CD4-positive, alpha-beta memory T cell (primary cell): ENCODE results near the gene TRPC4AP. TPM values are rescaled to one million over a fixed set of nuclear protein-coding genes. Genes with fewer than 3 reads are reported as not detected.

Experiments used
- CTCF ChIA-PET: fragments of 350-600 bp; sonication (Branson Sonifier 250); formaldehyde crosslinking; loops from one replicate; lab custom pipeline; 2021; ENCODE audit warnings: inconsistent platforms; ENCODE audit not compliant: partially characterized antibody; lab: Charles Lee
- POLR2A ChIA-PET: fragments of 350-600 bp; sonication (Branson Sonifier 250); formaldehyde crosslinking; loops from one replicate; lab custom pipeline; 2021; ENCODE audit not compliant: partially characterized antibody; lab: Charles Lee
- DNase-seq, 5 donors: peaks; one replicate each; pipeline versions ENCODE4 v3.0.0 to v3.0.0-alpha.2; 2020 to 2022; ENCODE audit warnings: mixed read lengths in 1 of 5
- H3K27ac ChIP-seq: one replicate; pipeline ENCODE4 v1.7.0; 2013; ENCODE audit warnings: low read depth, low read length
- H3K27me3 ChIP-seq: 2 replicates; pipeline ENCODE4 v1.7.0; 2013; ENCODE audit warnings: mild to moderate bottlenecking, low read length, moderate library complexity; ENCODE audit not compliant: insufficient read depth
- H3K36me3 ChIP-seq: 2 replicates; pipeline ENCODE4 v1.7.0; 2013; ENCODE audit warnings: mild to moderate bottlenecking, low read length, moderate library complexity; ENCODE audit not compliant: insufficient read depth
- H3K4me1 ChIP-seq: 2 replicates; pipeline ENCODE4 v1.7.0; 2013; ENCODE audit warnings: mild to moderate bottlenecking, low read length, moderate library complexity; ENCODE audit not compliant: insufficient read depth
- H3K4me3 ChIP-seq, 2 donors: one replicate each; pipeline ENCODE4 v1.7.0; 2013; ENCODE audit warnings: low read length in 2 of 2, mild to moderate bottlenecking in 1 of 2
- H3K9me3 ChIP-seq, 2 donors: one replicate each; pipeline ENCODE4 v1.7.0; 2013; ENCODE audit warnings: low read length in 2 of 2, control low read depth in 1 of 2; ENCODE audit not compliant: control insufficient read depth in 1 of 2
- H3K27ac Mint-ChIP-seq, 7 donors: one replicate each; pipeline ENCODE4 v1.8.0; 2020 to 2021; ENCODE audit warnings: mixed read lengths in 7 of 7, mild to moderate bottlenecking in 6 of 7, inconsistent platforms in 3 of 7, moderate library complexity in 3 of 7
- H3K27me3 Mint-ChIP-seq, 2 donors: one replicate each; pipeline ENCODE4 v1.8.0; 2020 to 2021; ENCODE audit warnings: mixed read lengths in 2 of 2
- H3K36me3 Mint-ChIP-seq, 2 donors: one replicate each; pipeline ENCODE4 v1.8.0; 2020 to 2021; ENCODE audit warnings: mixed read lengths in 2 of 2, inconsistent platforms in 1 of 2, mild to moderate bottlenecking in 1 of 2
- H3K4me1 Mint-ChIP-seq, 4 donors: one replicate each; pipeline ENCODE4 v1.8.0; 2020 to 2021; ENCODE audit warnings: mixed read lengths in 4 of 4, mild to moderate bottlenecking in 1 of 4
- H3K4me3 Mint-ChIP-seq, 8 donors: one replicate each; pipeline ENCODE4 v1.8.0; 2020 to 2021; ENCODE audit warnings: mixed read lengths in 8 of 8, mild to moderate bottlenecking in 7 of 8, moderate library complexity in 6 of 8, inconsistent platforms in 3 of 8
- H3K9me3 Mint-ChIP-seq, 8 donors: one replicate each; pipeline ENCODE4 v1.8.0; 2020 to 2021; ENCODE audit warnings: mixed read lengths in 8 of 8, mild to moderate bottlenecking in 5 of 8, inconsistent platforms in 3 of 8, moderate library complexity in 1 of 8
- intact Hi-C: fragments of 100-400 bp; cut with micrococcal nuclease; formaldehyde crosslinking; loops from one replicate; pipeline ENCODE4 v1.15.1; 2023
- polyA plus RNA-seq, 2 donors: library from polyadenylated mRNA; unstranded; fragments of 300-500 nt; fragmentation: Illumina TruSeq; gene quantifications; one replicate each; pipeline ENCODE4 v1.2.3, GENCODE V29; 2021
- total RNA-seq, 2 experiments: library from RNA; stranded (reverse); gene quantifications; one replicate each; pipeline ENCODE4 v1.2.3, GENCODE V29; 2021

The TRPC4AP gene
- total and polyA plus RNA-seq, 4 experiments from 2014 or later: 61.2 to 81.6 (median 63.8) TPM

GRCh38 chr20:35001596-35002362 is 90.8 kb downstream of the TRPC4AP start:
- H3K36me3 Mint-ChIP-seq: peaks cover 35 to 78% of the 10 kb centered on the region in 2 donors
- DNase-seq: no peak

GRCh38 chr20:35000922-35001595 is 91.5 kb downstream of the TRPC4AP start:
- Histone ChIP-seq H3K27me3 (no peaks in the 10 kb centered on the region), H3K9me3 (no peaks in the 10 kb centered on the region), H3K4me3 (no peak overlapping the region), H3K36me3 (peaks cover 47% of the 10 kb centered on the region), H3K4me1 (no peaks in the 10 kb centered on the region), H3K27ac (no peak overlapping the region)
- ChIA-PET CTCF (interaction anchor here (1.1 to 1.7 kb wide), 4 partner anchors 45 to 166 kb away, joined by 3 to 5 read pairs (median 4); partner anchors contain the start of genes GSS and MYH7B), POLR2A (interaction anchor here (0.8 kb wide), 1 partner anchor 10 kb away, joined by 3 read pairs; no protein-coding TSS in a partner anchor)
- DNase-seq: no peak
- H3K4me1 Mint-ChIP-seq: peaks cover 2 to 8% (median 5%) of the 10 kb centered on the region in 4 donors
- no peak overlapping the region for H3K4me3 Mint-ChIP-seq
- intact Hi-C loops: no loop called here
- no peak overlapping the region for H3K27ac Mint-ChIP-seq
- no peaks in the 10 kb centered on the region for H3K27me3 Mint-ChIP-seq
- peaks cover 34 to 78% of the 10 kb centered on the region in 2 donors for H3K36me3 Mint-ChIP-seq
- peaks cover 0 to 5% (median 0%) of the 10 kb centered on the region in 8 donors for H3K9me3 Mint-ChIP-seq

More at GRCh38 chr20:35001596-35002362, 90.8 kb downstream of the TRPC4AP start:
- intact Hi-C loops: no loop called here
- CTCF ChIA-PET: interaction anchor here (1.1 to 1.7 kb wide), 3 partner anchors 121 to 167 kb away, joined by 3 to 5 read pairs (median 4); no protein-coding TSS in a partner anchor
- POLR2A ChIA-PET: no interaction called here
- Histone ChIP-seq H3K36me3 (peaks cover 54% of the 10 kb centered on the region), H3K9me3 (no peaks in the 10 kb centered on the region), H3K27me3 (no peaks in the 10 kb centered on the region), H3K4me1 (no peaks in the 10 kb centered on the region), H3K27ac (no peak overlapping the region), H3K4me3 (no peak overlapping the region)
- peak overlapping the region in 1 of 7 donors; percentile 51 for H3K27ac Mint-ChIP-seq
- H3K9me3 Mint-ChIP-seq: peaks cover 0 to 3% (median 0%) of the 10 kb centered on the region in 8 donors
- no peak overlapping the region for H3K4me3 Mint-ChIP-seq
- H3K27me3 Mint-ChIP-seq: no peaks in the 10 kb centered on the region
- H3K4me1 Mint-ChIP-seq: peaks cover 2 to 8% (median 5%) of the 10 kb centered on the region in 4 donors

GRCh38 chr20:35000311-35000921 is 92.2 kb downstream of the TRPC4AP start:
- intact Hi-C loops: no loop called here
- POLR2A ChIA-PET: interaction anchor here (0.8 kb wide), 1 partner anchor 11 kb away, joined by 3 read pairs; no protein-coding TSS in a partner anchor
- Mint-ChIP-seq H3K27ac (no peak overlapping the region), H3K9me3 (peaks cover 0 to 5% (median 0%) of the 10 kb centered on the region in 8 donors), H3K36me3 (peaks cover 37 to 77% of the 10 kb centered on the region in 2 donors), H3K4me1 (peaks cover 2 to 8% (median 5%) of the 10 kb centered on the region in 4 donors), H3K4me3 (no peak overlapping the region), H3K27me3 (no peaks in the 10 kb centered on the region)
- H3K27me3 ChIP-seq: no peaks in the 10 kb centered on the region
- no peaks in the 10 kb centered on the region for H3K9me3 ChIP-seq
- H3K4me1 ChIP-seq: no peaks in the 10 kb centered on the region
- H3K36me3 ChIP-seq: peaks cover 44% of the 10 kb centered on the region
- no peak overlapping the region for H3K4me3 ChIP-seq
- no peak for DNase-seq
- H3K27ac ChIP-seq: no peak overlapping the region
- CTCF ChIA-PET: interaction anchor here (0.6 to 1.7 kb wide), 4 partner anchors 45 to 396 kb away, joined by 3 to 5 read pairs (median 4); partner anchors contain the start of genes GSS and MYH7B

- H3K27ac Mint-ChIP-seq: no peak overlapping the region
These were observed 92.8 kb downstream of the TRPC4AP start for GRCh38 chr20:34999782-35000181.

GRCh38 chr20:34999021-34999451 is 93.6 kb downstream of the TRPC4AP start:
- Mint-ChIP-seq H3K27ac (no peak overlapping the region), H3K9me3 (peaks cover 0 to 5% (median 0%) of the 10 kb centered on the region in 8 donors), H3K27me3 (no peaks in the 10 kb centered on the region), H3K4me3 (no peak overlapping the region), H3K4me1 (peaks cover 2 to 8% (median 5%) of the 10 kb centered on the region in 4 donors), H3K36me3 (peaks cover 32 to 73% of the 10 kb centered on the region in 2 donors)
- Histone ChIP-seq H3K27me3 (no peaks in the 10 kb centered on the region), H3K4me3 (no peak overlapping the region), H3K9me3 (no peaks in the 10 kb centered on the region), H3K27ac (no peak overlapping the region), H3K4me1 (no peaks in the 10 kb centered on the region), H3K36me3 (peaks cover 30% of the 10 kb centered on the region)
- ChIA-PET CTCF (no interaction called here), POLR2A (interaction anchor here (0.7 kb wide), 1 partner anchor 163 kb away, joined by 4 read pairs; no protein-coding TSS in a partner anchor)
- no peak for DNase-seq
- intact Hi-C loops: no loop called here

More at GRCh38 chr20:34999782-35000181, 92.8 kb downstream of the TRPC4AP start:
- H3K36me3 Mint-ChIP-seq: peaks cover 37 to 74% of the 10 kb centered on the region in 2 donors
- no peak overlapping the region for H3K4me3 Mint-ChIP-seq
- intact Hi-C loops: no loop called here
- Histone ChIP-seq H3K36me3 (peaks cover 37% of the 10 kb centered on the region), H3K27me3 (no peaks in the 10 kb centered on the region), H3K9me3 (no peaks in the 10 kb centered on the region), H3K27ac (no peak overlapping the region), H3K4me3 (no peak overlapping the region), H3K4me1 (no peaks in the 10 kb centered on the region)
- no peaks in the 10 kb centered on the region for H3K27me3 Mint-ChIP-seq
- H3K4me1 Mint-ChIP-seq: peaks cover 2 to 8% (median 5%) of the 10 kb centered on the region in 4 donors
- H3K9me3 Mint-ChIP-seq: peaks cover 0 to 5% (median 0%) of the 10 kb centered on the region in 8 donors
- CTCF ChIA-PET: interaction anchor here (0.6 kb wide), 1 partner anchor 397 kb away, joined by 4 read pairs; no protein-coding TSS in a partner anchor
- DNase-seq: no peak
- POLR2A ChIA-PET: no interaction called here

- Mint-ChIP-seq H3K27ac (peak overlapping the region in 3 of 7 donors; percentile 21 to 59 (median 23)), H3K27me3 (no peaks in the 10 kb centered on the region), H3K4me3 (no peak overlapping the region), H3K4me1 (peaks cover 2 to 8% (median 5%) of the 10 kb centered on the region in 4 donors), H3K9me3 (peaks cover 0 to 5% (median 0%) of the 10 kb centered on the region in 8 donors), H3K36me3 (peaks cover 30 to 71% of the 10 kb centered on the region in 2 donors)
- H3K4me3 ChIP-seq: no peak overlapping the region
- no peak overlapping the region for H3K27ac ChIP-seq
- no peaks in the 10 kb centered on the region for H3K27me3 ChIP-seq
- intact Hi-C loops: no loop called here
- no peak for DNase-seq
- H3K36me3 ChIP-seq: peaks cover 25% of the 10 kb centered on the region
- POLR2A ChIA-PET: interaction anchor here (0.7 kb wide), 1 partner anchor 164 kb away, joined by 4 read pairs; no protein-coding TSS in a partner anchor
- no peaks in the 10 kb centered on the region for H3K9me3 ChIP-seq
- CTCF ChIA-PET: no interaction called here
- no peaks in the 10 kb centered on the region for H3K4me1 ChIP-seq
These were observed 94.2 kb downstream of the TRPC4AP start for GRCh38 chr20:34998331-34998950.
